Thyroid gland (tissue), 4 donors: ENCODE data around the gene RPS14.

ENCODE experiments used
- POLR2A ChIP-seq, 2 donors: fragments of 450-650 bp; IDR thresholded peaks; one replicate each; pipeline ENCODE4 v1.6.1; 2017; ENCODE audit warnings: antibody characterized with exemption in 2 of 2, mild to moderate bottlenecking in 2 of 2, moderate library complexity in 1 of 2
- TF ChIP-seq, protein P1 (sequence below), 6 experiments: fragments of 200-600 bp in 3 of 6; fragments of 450-650 bp in 3 of 6; sonication (generic) in 3 of 6; IDR thresholded peaks; one replicate each; pipeline ENCODE4 v1.5.1; 2016 to 2019; ENCODE audit warnings: antibody characterized with exemption in 6 of 6, mild to moderate bottlenecking in 2 of 6, inconsistent platforms in 1 of 6, moderate library complexity in 1 of 6

- TF ChIP-seq, protein P1, sequence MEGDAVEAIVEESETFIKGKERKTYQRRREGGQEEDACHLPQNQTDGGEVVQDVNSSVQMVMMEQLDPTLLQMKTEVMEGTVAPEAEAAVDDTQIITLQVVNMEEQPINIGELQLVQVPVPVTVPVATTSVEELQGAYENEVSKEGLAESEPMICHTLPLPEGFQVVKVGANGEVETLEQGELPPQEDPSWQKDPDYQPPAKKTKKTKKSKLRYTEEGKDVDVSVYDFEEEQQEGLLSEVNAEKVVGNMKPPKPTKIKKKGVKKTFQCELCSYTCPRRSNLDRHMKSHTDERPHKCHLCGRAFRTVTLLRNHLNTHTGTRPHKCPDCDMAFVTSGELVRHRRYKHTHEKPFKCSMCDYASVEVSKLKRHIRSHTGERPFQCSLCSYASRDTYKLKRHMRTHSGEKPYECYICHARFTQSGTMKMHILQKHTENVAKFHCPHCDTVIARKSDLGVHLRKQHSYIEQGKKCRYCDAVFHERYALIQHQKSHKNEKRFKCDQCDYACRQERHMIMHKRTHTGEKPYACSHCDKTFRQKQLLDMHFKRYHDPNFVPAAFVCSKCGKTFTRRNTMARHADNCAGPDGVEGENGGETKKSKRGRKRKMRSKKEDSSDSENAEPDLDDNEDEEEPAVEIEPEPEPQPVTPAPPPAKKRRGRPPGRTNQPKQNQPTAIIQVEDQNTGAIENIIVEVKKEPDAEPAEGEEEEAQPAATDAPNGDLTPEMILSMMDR (IDR thresholded peaks at IDR 0.05): no peak
- no peak for TF ChIP-seq POLR2A (IDR thresholded peaks at IDR 0.05)
Observed at GRCh38 chr5:150490296-150490669, 40.7 kb upstream of the RPS14 start.
